ENCODE results near the gene BABAM2.

Gene BABAM2

DNA sequence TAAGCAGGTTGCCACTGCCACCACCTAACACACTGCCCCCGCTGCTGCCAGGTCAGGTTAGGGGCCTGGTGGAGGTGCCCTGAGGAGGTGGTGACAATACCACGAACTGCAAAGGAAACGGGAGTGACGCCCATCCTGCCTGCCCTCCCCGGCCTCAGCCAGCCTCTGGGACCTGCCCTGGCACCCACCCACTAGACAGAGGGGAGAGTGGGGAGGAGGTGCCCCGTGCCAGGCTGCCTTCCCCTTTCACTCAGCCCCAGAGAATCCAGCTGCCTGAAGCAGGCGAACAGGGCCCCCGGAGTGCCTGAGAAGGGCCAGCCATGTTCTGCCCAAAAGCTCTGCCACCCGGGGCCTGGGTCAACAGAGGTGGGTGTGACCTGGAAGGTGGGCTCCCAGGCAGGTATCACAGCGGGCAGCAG, 457.6 kb downstream of the BABAM2 start:
- no peaks in the 10 kb centered on the region for H3K9me3 ChIP-seq (ENCODE audit: control insufficient read depth, insufficient read depth, low read depth, low read length)
- CTCF ChIA-PET, result no interaction called here
- H3K4me3 ChIP-seq (ENCODE audit: low read depth, low read length), result no peak overlapping the region
- no peak for TF ChIP-seq BCL11A (tag by site-specific recombination; IDR thresholded peaks at IDR 0.05; ENCODE audit: low read depth)
- no peak for TF ChIP-seq PRDM2 (tag by site-specific recombination; IDR thresholded peaks at IDR 0.05; ENCODE audit: borderline replicate concordance)
- TF ChIP-seq ZNF169 (tag by site-specific recombination; IDR thresholded peaks at IDR 0.05), result no peak
- no peak for TF ChIP-seq ZSCAN23 (tag by site-specific recombination; IDR thresholded peaks at IDR 0.05)
- TF ChIP-seq ZNF274 (IDR thresholded peaks at IDR 0.05; ENCODE audit: low read length), result no peak
- TF ChIP-seq ZNF274 (tag by site-specific recombination; IDR thresholded peaks at IDR 0.05; ENCODE audit: borderline replicate concordance), result no peak
- no peak for TF ChIP-seq ZNF510 (tag by site-specific recombination; IDR thresholded peaks at IDR 0.05; ENCODE audit: insufficient replicate concordance)
- no peak for TF ChIP-seq ZNF404 (tag by site-specific recombination; IDR thresholded peaks at IDR 0.05)
- TF ChIP-seq ZNF221 (tag by site-specific recombination; IDR thresholded peaks at IDR 0.05; ENCODE audit: borderline replicate concordance), result no peak
- no peak for TF ChIP-seq ZNF10 (tag by site-specific recombination; IDR thresholded peaks at IDR 0.05)
- H3K36me3 ChIP-seq (ENCODE audit: control insufficient read depth in 2 of 2, insufficient read depth in 1 of 2, low read length in 2 of 2), result no peaks in the 10 kb centered on the region
- H3K27ac ChIP-seq (ENCODE audit: extremely low read depth, low read depth, low read length), result no peak overlapping the region
- POLR2A ChIA-PET, result no interaction called here
- no peaks in the 10 kb centered on the region for H3K4me1 ChIP-seq (ENCODE audit: control insufficient read depth, insufficient read depth, low read length)

DNA sequence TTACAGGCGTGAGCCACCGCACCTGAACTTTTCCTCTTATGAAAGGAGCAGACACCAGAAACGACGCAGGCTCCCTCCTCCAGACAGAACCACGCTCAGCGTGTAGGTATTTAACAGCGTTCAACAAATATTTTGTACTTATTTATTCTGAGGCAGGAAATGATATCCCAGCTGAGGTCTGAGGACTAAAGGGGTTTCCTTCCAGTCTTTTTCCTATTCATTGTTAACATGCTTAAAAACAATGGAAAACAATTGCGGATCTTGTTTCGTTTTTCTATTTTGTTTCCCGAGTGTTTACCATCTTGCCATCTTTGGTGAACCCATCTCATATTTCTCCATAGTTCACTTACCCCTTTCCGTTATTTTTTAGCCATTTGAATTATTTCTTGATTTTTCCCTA, 458.4 kb downstream of the BABAM2 start:
- CTCF ChIA-PET, result interaction anchor here (0.6 kb wide), 1 partner anchor 8 kb away, joined by 4 read pairs; no protein-coding TSS in a partner anchor
- TF ChIP-seq ZNF302 (tag by site-specific recombination; IDR thresholded peaks at IDR 0.05; ENCODE audit: low read depth) (no peak), ZNF211 (tag by site-specific recombination; IDR thresholded peaks at IDR 0.05; ENCODE audit: low read depth) (no peak), ZNF223 (tag by site-specific recombination; IDR thresholded peaks at IDR 0.05) (no peak), ZNF777 (tag by site-specific recombination; IDR thresholded peaks at IDR 0.05; ENCODE audit: borderline replicate concordance) (no peak), ZNF37A (tag by site-specific recombination; IDR thresholded peaks at IDR 0.05) (no peak), ZNF239 (tag by site-specific recombination; IDR thresholded peaks at IDR 0.05) (no peak), ZNF416 (tag by site-specific recombination; IDR thresholded peaks at IDR 0.05) (no peak), ZNF114 (tag by site-specific recombination; IDR thresholded peaks at IDR 0.05) (no peak), ZNF830 (tag by site-specific recombination; IDR thresholded peaks at IDR 0.05; ENCODE audit: low read depth) (no peak), ZNF514 (tag by site-specific recombination; IDR thresholded peaks at IDR 0.05) (no peak)
- TF ChIP-seq, protein P1, sequence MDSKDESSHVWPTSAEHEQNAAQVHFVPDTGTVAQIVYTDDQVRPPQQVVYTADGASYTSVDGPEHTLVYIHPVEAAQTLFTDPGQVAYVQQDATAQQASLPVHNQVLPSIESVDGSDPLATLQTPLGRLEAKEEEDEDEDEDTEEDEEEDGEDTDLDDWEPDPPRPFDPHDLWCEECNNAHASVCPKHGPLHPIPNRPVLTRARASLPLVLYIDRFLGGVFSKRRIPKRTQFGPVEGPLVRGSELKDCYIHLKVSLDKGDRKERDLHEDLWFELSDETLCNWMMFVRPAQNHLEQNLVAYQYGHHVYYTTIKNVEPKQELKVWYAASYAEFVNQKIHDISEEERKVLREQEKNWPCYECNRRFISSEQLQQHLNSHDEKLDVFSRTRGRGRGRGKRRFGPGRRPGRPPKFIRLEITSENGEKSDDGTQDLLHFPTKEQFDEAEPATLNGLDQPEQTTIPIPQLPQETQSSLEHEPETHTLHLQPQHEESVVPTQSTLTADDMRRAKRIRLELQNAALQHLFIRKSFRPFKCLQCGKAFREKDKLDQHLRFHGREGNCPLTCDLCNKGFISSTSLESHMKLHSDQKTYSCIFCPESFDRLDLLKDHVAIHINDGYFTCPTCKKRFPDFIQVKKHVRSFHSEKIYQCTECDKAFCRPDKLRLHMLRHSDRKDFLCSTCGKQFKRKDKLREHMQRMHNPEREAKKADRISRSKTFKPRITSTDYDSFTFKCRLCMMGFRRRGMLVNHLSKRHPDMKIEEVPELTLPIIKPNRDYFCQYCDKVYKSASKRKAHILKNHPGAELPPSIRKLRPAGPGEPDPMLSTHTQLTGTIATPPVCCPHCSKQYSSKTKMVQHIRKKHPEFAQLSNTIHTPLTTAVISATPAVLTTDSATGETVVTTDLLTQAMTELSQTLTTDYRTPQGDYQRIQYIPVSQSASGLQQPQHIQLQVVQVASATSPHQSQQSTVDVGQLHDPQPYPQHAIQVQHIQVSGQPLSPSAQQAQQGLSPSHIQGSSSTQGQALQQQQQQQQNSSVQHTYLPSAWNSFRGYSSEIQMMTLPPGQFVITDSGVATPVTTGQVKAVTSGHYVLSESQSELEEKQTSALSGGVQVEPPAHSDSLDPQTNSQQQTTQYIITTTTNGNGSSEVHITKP (tag by site-specific recombination; IDR thresholded peaks at IDR 0.05), result no peak
- TF ChIP-seq, protein P2, sequence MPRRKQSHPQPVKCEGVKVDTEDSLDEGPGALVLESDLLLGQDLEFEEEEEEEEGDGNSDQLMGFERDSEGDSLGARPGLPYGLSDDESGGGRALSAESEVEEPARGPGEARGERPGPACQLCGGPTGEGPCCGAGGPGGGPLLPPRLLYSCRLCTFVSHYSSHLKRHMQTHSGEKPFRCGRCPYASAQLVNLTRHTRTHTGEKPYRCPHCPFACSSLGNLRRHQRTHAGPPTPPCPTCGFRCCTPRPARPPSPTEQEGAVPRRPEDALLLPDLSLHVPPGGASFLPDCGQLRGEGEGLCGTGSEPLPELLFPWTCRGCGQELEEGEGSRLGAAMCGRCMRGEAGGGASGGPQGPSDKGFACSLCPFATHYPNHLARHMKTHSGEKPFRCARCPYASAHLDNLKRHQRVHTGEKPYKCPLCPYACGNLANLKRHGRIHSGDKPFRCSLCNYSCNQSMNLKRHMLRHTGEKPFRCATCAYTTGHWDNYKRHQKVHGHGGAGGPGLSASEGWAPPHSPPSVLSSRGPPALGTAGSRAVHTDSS (tag by site-specific recombination; IDR thresholded peaks at IDR 0.05), result no peak
- Histone ChIP-seq H3K9me3 (ENCODE audit: control insufficient read depth, insufficient read depth, low read depth, low read length) (no peaks in the 10 kb centered on the region), H3K27ac (ENCODE audit: extremely low read depth, low read depth, low read length) (no peak overlapping the region), H3K36me3 (ENCODE audit: control insufficient read depth in 2 of 2, insufficient read depth in 1 of 2, low read length in 2 of 2) (no peaks in the 10 kb centered on the region), H3K4me1 (ENCODE audit: control insufficient read depth, insufficient read depth, low read length) (no peaks in the 10 kb centered on the region), H3K4me3 (ENCODE audit: low read depth, low read length) (no peak overlapping the region)
- POLR2A ChIA-PET, result interaction anchor here (0.7 kb wide), 1 partner anchor 68 kb away, joined by 4 read pairs; no protein-coding TSS in a partner anchor
